Measurements from ENCODE around the gene DAPK2.

- TF ChIP-seq CTCF (IDR thresholded peaks at IDR 0.05) = no peak
- no peak for TF ChIP-seq EP300 (IDR thresholded peaks at IDR 0.05)
Measured at GRCh38 chr15:63990454-63990853, 55.8 kb downstream of the DAPK2 start.
